ENCODE measurements around the gene CDK10.

Gene CDK10

DNA sequence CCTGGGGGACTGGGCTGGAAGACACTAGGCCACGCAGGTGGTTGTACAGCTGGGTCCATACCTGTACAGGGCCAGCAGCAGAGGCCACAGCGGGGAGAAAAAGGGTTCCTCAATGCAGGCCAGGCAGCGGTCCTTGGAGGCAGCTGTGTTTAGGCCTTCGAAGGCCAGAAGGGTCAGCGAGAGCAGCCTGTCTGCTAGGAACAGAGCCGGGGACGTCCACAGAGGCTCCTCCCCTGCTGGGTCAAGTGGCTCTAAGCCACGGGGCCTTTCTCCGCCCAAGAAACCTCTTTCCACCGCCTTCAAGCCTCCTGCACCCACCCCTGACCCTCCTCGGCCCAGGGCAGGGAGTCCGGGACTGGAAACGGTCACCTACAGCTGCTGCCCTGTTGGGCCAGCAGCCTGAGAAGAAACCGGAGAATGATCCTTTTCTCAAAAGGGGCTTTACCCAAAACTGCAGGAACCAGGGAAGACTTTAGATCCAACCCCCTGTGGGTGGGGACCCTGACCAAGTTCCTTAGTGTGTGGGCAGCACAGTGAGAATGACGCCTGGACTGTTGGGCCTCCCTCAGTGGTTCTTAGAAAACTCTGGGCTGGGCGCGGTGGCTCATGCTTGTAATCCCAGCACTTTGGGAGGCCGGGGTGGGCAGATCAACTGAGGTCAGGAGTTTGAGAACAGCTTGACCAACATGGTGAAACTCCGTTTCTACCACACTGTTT is 23.4 kb downstream of the CDK10 start:
- H3K4me3 Mint-ChIP-seq, result no peak overlapping the region
- peaks cover 9% of the 10 kb centered on the region for H3K36me3 Mint-ChIP-seq (ENCODE audit: low read depth)

DNA sequence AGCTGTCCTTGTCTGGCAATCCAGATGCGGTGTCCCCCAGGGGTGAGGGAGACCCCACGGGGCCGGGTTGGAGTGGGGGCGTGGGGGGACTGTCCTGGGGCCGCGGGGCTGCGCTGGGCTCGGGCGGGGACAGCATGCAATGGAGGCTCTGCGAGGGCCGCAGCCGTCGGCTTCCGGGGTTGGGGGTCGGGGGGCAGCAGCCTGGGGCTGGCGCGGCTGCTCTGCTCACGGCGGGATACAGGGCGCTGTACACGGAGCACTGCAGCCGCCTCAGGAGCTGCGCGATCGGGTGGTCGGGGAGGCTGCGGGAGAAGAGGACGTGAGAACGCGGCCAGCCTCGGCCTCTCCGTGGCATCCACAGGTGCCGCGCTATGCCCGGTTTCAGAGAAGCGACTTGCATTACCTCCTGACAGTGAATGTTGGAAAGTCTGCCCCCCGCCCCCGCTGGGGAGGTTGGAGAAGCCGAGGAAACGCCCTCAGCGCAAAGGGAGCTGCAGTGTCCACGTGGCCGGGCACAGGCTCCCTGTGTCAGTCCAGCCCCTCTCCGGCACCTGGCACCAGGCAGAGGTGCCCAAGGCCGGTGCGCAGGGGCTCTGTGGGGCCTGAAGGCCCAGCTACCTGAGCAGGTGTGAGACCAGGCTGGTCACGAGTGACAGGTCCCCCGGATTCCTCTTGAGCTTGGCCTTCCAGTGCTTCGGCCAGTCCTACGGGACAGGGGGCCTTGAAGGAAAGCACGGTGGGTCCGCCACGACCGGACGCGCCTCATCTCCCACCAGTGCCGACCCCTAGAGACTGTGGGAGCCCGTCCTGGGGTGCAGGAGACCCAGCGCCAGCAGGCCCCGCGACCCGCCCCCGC is 24.4 kb downstream of the CDK10 start:
- Mint-ChIP-seq H3K9me3 (no peaks in the 10 kb centered on the region), H3K27me3 (no peaks in the 10 kb centered on the region), H3K4me1 (ENCODE audit: low read depth) (peaks cover 18% of the 10 kb centered on the region), H3K4me3 (no peak overlapping the region), H3K36me3 (ENCODE audit: low read depth) (peaks cover 12% of the 10 kb centered on the region), H3K27ac (no peak overlapping the region)

More for the DNA sequence above, 23.4 kb downstream of the CDK10 start:
- Mint-ChIP-seq H3K27ac (no peak overlapping the region), H3K9me3 (no peaks in the 10 kb centered on the region), H3K4me1 (ENCODE audit: low read depth) (peaks cover 19% of the 10 kb centered on the region), H3K27me3 (no peaks in the 10 kb centered on the region)

DNA sequence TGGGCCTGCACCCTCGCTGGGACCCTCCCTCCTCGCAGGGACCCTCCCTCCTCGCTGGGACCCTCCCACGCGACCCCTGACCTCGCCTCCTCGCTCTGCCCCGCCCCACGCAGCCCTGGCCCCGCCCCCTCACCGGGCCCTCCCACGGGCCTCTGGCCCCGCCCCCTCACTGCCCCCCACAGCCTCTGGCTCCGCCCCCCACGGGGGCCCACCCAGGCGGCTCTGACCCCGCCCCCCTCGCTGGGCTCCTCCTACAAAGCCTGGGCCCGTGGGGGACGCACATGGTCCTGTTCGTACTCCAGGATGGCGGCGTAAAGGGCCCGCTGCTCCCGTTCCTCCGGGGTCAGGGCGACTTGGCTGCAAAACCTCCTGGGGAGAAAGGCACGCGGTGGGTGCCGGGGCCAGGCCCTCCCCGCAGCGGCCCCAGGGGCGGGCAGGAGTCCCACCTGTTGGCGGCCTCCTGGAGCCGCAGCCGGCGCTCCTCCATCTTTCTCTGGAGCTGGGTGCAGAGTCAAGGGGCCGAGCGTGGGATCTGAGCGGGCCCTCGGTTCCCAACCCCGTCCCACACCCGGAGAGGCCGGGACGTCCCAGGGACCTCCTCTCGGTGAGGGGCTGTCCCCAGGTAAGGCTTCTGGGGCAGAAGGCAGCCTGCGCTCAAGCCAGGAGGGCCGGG is 25.2 kb downstream of the CDK10 start:
- H3K36me3 Mint-ChIP-seq (ENCODE audit: low read depth), result peaks cover 17% of the 10 kb centered on the region
- H3K4me1 Mint-ChIP-seq (ENCODE audit: low read depth), result peaks cover 12% of the 10 kb centered on the region
- H3K9me3 Mint-ChIP-seq, result no peaks in the 10 kb centered on the region
- H3K27ac Mint-ChIP-seq, result peak overlapping the region; percentile 65
- no peaks in the 10 kb centered on the region for H3K27me3 Mint-ChIP-seq
- H3K4me3 Mint-ChIP-seq, result peak overlapping the region; percentile 81

DNA sequence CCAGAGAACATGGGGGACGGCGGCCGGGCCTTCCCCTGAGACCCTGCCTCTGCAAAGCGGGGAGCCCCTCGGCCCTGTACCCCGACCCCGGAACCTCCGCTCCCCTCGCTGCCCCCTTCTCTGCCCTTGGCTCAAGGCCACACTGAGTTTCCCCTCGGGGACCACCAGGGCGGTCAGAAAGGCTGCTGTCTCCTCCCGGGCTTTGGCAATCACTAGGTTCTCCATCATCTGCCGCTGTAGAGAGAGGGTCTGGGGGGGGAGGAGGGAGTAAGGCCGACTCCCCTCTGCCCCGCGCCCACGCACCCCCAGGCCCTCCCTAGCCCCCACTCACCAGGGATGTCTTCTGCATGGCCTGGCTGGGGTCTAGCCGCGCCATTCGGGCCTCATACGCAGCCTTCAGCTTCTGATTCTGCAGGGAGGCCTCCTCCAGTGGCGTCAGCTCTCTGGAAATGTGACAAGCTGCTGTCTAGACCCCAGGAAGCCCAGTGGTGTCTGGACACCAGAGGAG is 25.8 kb downstream of the CDK10 start:
- Mint-ChIP-seq H3K4me1 (ENCODE audit: low read depth) (peaks cover 14% of the 10 kb centered on the region), H3K9me3 (no peaks in the 10 kb centered on the region), H3K27ac (peak overlapping the region; percentile 65), H3K36me3 (ENCODE audit: low read depth) (peaks cover 20% of the 10 kb centered on the region), H3K4me3 (peak overlapping the region; percentile 81), H3K27me3 (no peaks in the 10 kb centered on the region)

DNA sequence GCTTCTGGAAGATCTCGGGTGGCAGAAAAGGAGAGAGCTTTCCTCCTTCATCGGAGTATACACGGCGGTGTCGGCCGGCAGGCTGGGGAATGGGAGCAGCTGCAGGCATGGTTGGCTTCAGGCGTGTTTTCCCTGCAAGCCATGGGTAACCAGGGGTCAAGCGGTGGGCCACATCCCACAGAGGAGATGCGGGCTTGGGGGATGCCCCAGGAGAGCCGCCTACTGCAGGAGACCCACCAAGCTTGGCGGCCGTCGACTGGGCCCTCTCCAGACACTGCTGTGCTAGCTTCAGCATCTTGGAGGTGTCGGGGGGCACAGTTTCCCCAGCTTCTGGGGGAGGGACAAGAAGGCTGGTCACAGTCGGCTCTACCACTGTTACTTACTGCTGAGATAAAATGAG is 30.0 kb downstream of the CDK10 start:
- peaks cover 23% of the 10 kb centered on the region for H3K36me3 Mint-ChIP-seq (ENCODE audit: low read depth)
- H3K4me1 Mint-ChIP-seq (ENCODE audit: low read depth), result peaks cover 42% of the 10 kb centered on the region
- H3K4me3 Mint-ChIP-seq, result no peak overlapping the region
- no peaks in the 10 kb centered on the region for H3K27me3 Mint-ChIP-seq
- no peak overlapping the region for H3K27ac Mint-ChIP-seq
- no peaks in the 10 kb centered on the region for H3K9me3 Mint-ChIP-seq

DNA sequence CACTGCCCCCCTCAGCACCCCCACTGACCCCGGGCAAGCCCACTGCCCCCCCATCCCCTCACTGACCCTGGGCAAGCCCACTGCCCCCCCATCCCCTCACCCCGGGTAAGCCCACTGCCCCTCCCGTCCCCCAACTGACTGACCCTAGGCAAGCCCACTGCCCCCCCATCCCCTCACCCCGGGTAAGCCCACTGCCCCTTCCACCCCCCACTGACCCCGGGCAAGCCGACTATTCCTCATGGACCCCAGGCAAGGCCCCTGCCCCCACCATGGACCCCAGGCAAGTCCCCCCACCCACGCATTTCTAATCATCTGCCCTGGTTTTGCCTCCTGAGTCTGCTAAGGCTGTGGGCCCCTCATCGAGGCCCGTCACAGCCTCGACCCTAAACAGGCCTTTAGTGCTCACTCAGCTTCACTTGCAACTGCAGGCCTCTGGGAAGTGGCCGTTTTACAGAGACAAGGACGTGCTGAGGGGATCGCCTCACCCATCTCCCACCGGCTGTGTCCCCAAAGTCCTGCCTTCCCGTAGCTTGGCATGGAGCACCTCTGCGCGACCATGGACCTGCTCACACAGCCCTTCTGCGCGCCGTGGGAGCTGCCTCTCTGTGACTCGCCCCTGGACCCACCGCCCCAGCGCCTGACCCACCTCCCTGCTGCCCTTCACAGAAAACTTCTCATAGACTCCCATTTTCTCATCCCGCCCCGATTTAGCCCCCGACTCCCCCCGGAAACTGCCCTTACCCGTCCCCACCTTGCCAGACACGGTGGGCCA is 30.6 kb downstream of the CDK10 start:
- H3K27me3 Mint-ChIP-seq, result no peaks in the 10 kb centered on the region
- H3K27ac Mint-ChIP-seq, result no peak overlapping the region

DNA sequence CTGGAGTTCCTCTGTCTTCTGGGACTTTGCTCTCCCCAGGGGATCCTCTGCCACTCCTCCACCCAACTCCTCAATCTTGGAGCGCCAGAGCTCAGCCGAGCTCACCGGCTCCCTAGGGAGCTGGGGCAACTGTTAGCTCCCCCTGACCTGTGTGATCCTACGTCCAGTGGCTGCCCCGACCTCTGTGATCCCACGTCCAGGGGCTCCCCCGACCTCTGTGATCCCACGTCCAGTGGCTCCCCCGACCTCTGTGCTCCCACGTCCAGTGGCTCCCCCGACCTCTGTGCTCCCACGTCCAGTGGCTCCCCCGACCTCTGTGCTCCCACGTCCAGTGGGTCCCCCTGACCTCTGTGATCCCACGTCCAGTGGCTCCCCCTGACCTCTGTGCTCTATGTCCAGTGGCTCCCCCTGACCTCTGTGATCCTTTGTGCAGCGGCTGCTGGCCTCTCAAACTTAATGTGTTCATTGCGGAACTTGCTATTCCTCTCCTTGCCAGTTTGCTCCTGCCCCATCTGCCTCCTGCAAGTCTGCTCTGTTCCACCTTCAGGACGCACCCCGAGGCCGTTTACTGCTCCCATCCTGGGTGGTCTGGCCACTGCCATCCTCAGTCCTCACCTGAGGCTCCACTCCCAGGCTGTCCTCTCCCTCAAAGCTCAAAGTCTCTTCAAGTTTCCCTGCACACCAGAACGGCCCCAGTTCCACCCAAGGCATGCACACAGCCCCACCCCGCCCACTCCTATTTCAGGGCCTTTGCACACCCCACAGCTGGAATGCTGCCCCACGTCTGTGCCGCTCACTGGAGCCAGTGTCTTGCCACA is 31.4 kb downstream of the CDK10 start:
- H3K4me3 Mint-ChIP-seq, result no peak overlapping the region
- peaks cover 48% of the 10 kb centered on the region for H3K4me1 Mint-ChIP-seq (ENCODE audit: low read depth)
- no peaks in the 10 kb centered on the region for H3K9me3 Mint-ChIP-seq
- H3K27ac Mint-ChIP-seq, result no peak overlapping the region
- H3K27me3 Mint-ChIP-seq, result no peaks in the 10 kb centered on the region
- H3K36me3 Mint-ChIP-seq (ENCODE audit: low read depth), result peaks cover 27% of the 10 kb centered on the region

More for the DNA sequence above, 30.6 kb downstream of the CDK10 start:
- Mint-ChIP-seq H3K4me3 (no peak overlapping the region), H3K4me1 (ENCODE audit: low read depth) (peaks cover 42% of the 10 kb centered on the region), H3K9me3 (no peaks in the 10 kb centered on the region), H3K36me3 (ENCODE audit: low read depth) (peaks cover 23% of the 10 kb centered on the region)

DNA sequence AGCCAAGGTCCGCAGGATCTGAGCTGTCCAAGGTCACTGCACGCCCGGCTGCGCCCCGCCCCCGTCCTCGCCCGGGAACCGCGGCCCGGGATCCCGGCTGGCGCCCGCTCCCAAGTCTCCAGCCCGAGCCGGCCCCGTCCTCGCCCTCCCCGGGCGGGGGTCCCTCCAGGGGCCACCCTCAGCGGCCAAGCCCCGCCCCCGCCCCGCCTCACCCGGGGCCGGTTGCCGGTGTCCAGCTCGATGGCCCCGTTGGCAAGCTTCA is 34.0 kb downstream of the CDK10 start:
- Mint-ChIP-seq H3K4me1 (ENCODE audit: low read depth) (peaks cover 56% of the 10 kb centered on the region), H3K36me3 (ENCODE audit: low read depth) (peaks cover 30% of the 10 kb centered on the region), H3K27ac (peak overlapping the region; percentile 83), H3K4me3 (peak overlapping the region; percentile 79), H3K9me3 (no peaks in the 10 kb centered on the region), H3K27me3 (no peaks in the 10 kb centered on the region)

DNA sequence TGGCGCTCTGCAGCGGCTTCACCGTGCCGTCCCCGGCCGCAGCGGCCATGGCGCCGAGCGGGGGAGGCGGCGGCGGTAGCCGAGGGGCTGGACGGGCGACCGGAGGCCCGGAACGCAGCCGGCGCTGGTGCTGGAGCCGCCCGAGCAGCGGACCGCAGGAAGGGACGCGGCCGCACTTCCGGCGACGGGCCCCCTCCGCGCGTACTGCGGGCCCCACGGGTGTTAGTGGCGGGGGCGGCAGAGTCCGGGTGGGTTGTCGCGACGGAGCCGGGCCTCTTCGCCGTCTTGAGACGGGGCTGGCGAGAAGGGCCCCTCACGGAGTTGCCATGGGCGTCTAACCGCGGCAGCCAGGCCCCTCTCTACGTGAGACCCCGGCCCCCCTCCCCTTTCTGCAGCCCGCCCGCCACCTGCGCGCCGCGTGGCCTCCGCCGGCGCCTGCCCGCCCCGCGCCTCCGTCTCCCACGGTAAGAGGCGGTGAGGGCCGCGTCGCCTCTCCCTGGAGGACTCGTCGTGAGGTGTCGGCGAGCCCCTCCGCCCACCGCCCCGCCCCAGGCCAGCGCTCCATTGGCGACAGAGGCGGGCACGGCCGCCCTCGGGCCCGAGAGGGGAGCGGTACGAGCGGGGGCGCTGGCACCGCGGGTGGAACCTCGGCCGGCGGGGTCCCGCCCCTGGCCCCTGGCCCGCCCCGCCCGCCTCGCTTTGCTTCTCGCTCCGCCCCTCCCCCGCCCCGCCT is 34.5 kb downstream of the CDK10 start, which contains the start of the genes VPS9D1 and ZNF276:
VPS9D1 (minus strand) TSS at position 86 of the 733 bp plus-strand sequence; CDS start at position 49, 37 bp downstream.
ZNF276 (plus strand) TSS at position 725 of the 733 bp plus-strand sequence. CDS start 104 bp downstream, outside the sequence.
- Mint-ChIP-seq H3K27me3 (no peaks in the 10 kb centered on the region), H3K4me3 (peak within 1 kb of the TSS; percentile 87), H3K4me1 (ENCODE audit: low read depth) (peaks cover 56% of the 10 kb centered on the region), H3K9me3 (no peaks in the 10 kb centered on the region), H3K36me3 (ENCODE audit: low read depth) (peaks cover 30% of the 10 kb centered on the region), H3K27ac (peak within 1 kb of the TSS; percentile 83)

DNA sequence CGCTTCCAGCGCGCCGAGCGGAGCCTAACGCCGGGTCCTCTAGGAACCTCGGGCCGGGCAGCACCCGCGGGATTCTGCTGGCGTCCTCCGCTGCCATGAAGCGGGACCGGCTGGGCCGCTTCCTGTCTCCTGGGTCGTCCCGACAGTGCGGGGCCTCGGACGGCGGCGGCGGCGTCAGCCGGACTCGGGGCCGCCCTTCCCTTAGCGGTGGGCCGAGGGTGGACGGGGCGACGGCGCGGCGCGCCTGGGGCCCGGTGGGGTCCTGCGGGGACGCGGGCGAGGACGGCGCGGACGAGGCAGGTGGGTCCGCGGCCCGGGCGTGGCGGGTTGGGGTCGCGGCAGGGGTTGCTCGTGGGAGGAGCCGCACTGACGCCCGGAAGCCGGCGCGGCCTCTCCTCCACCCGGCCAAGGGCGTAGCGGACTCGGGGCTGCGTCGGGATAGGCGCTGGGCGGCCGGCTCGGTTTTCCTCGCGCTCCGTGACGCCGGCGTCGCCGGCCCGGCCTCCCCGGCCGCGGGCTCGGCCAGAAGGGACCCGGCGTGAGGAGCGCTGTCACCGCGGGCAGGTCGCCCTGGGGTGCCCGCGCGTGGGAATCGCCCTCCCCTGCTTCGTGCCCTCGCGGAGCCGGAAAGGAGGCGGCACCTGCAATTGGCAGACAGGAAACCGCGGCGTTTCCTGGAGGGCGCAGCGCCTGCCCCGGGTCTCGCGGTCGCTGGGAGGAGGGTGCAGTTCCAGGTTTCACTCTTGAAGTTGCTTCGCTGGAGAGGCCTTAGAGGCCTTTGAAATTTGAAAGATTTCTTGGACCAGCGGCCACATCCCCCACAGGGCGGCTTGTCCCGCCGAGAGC is 35.3 kb downstream of the CDK10 start:
- no peaks in the 10 kb centered on the region for H3K27me3 Mint-ChIP-seq
- H3K4me3 Mint-ChIP-seq, result peak overlapping the region; percentile 87
- no peaks in the 10 kb centered on the region for H3K9me3 Mint-ChIP-seq
- H3K27ac Mint-ChIP-seq, result no peak overlapping the region
- peaks cover 25% of the 10 kb centered on the region for H3K36me3 Mint-ChIP-seq (ENCODE audit: low read depth)
- H3K4me1 Mint-ChIP-seq (ENCODE audit: low read depth), result peaks cover 57% of the 10 kb centered on the region

DNA sequence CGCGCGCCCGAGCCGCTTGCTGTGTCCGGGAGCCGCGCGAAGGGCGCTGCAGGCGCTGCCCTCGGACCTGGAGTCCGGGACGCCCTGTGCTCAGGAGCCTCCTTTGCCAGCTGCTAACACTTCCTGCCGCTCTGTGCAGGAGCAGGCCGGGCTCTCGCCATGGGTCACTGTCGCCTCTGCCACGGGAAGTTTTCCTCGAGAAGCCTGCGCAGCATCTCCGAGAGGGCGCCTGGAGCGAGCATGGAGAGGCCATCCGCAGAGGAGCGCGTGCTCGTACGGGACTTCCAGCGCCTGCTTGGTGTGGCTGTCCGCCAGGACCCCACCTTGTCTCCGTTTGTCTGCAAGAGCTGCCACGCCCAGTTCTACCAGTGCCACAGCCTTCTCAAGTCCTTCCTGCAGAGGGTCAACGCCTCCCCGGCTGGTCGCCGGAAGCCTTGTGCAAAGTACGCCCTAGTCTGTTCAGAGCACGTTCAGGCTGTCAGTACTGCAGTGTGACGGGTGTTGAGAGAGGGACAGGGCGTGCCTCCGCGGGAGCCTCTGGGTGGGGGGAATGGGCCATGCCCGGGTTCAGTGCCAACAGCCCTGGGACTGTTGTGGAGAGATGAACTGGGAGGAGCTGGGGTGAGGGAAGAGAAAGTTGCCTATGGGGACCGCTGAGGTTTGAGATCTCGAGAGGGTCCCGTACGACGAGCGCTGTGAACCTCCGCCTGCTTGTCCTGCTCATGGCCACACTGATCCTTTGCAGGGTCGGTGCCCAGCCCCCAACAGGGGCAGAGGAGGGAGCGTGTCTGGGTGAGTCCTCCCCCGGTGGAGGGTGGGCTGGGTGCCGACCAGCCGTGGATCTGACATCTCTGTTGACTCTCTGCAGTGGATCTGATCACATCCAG is 36.1 kb downstream of the CDK10 start:
- peak overlapping the region; percentile 87 for H3K4me3 Mint-ChIP-seq
- H3K27ac Mint-ChIP-seq, result peak overlapping the region; percentile 80
- H3K36me3 Mint-ChIP-seq (ENCODE audit: low read depth), result peaks cover 27% of the 10 kb centered on the region
- peaks cover 62% of the 10 kb centered on the region for H3K4me1 Mint-ChIP-seq (ENCODE audit: low read depth)
- no peaks in the 10 kb centered on the region for H3K27me3 Mint-ChIP-seq
- H3K9me3 Mint-ChIP-seq, result no peaks in the 10 kb centered on the region
